ENCODE measurements around the gene MYO7B.

MYO7B gene

GRCh38 chr2:127619877-127620705 is 84.6 kb downstream of the MYO7B start:
- Histone ChIP-seq H3K27me3 (ENCODE audit: insufficient read depth, poor library complexity, severe bottlenecking) (no peaks in the 10 kb centered on the region), H3K27ac (replicated peaks) (no peak overlapping the region), H3K4me3 (replicated peaks; ENCODE audit: insufficient read depth, low read length) (no peak overlapping the region)
- no peak for DNase-seq (ENCODE audit: low read depth in 1 of 2, low spot score in 1 of 2)
- TF ChIP-seq GABPA (IDR thresholded peaks at IDR 0.05; ENCODE audit: low read depth) (no peak), SPI1 (IDR thresholded peaks at IDR 0.05; ENCODE audit: borderline replicate concordance, low read depth) (no peak), POLR2AphosphoS5 (IDR thresholded peaks at IDR 0.05; ENCODE audit: low read depth) (no peak)
- TF ChIP-seq, protein P1, sequence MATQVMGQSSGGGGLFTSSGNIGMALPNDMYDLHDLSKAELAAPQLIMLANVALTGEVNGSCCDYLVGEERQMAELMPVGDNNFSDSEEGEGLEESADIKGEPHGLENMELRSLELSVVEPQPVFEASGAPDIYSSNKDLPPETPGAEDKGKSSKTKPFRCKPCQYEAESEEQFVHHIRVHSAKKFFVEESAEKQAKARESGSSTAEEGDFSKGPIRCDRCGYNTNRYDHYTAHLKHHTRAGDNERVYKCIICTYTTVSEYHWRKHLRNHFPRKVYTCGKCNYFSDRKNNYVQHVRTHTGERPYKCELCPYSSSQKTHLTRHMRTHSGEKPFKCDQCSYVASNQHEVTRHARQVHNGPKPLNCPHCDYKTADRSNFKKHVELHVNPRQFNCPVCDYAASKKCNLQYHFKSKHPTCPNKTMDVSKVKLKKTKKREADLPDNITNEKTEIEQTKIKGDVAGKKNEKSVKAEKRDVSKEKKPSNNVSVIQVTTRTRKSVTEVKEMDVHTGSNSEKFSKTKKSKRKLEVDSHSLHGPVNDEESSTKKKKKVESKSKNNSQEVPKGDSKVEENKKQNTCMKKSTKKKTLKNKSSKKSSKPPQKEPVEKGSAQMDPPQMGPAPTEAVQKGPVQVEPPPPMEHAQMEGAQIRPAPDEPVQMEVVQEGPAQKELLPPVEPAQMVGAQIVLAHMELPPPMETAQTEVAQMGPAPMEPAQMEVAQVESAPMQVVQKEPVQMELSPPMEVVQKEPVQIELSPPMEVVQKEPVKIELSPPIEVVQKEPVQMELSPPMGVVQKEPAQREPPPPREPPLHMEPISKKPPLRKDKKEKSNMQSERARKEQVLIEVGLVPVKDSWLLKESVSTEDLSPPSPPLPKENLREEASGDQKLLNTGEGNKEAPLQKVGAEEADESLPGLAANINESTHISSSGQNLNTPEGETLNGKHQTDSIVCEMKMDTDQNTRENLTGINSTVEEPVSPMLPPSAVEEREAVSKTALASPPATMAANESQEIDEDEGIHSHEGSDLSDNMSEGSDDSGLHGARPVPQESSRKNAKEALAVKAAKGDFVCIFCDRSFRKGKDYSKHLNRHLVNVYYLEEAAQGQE (IDR thresholded peaks at IDR 0.05; ENCODE audit: insufficient replicate concordance, low read depth), result no peak
- TF ChIP-seq, protein P2, sequence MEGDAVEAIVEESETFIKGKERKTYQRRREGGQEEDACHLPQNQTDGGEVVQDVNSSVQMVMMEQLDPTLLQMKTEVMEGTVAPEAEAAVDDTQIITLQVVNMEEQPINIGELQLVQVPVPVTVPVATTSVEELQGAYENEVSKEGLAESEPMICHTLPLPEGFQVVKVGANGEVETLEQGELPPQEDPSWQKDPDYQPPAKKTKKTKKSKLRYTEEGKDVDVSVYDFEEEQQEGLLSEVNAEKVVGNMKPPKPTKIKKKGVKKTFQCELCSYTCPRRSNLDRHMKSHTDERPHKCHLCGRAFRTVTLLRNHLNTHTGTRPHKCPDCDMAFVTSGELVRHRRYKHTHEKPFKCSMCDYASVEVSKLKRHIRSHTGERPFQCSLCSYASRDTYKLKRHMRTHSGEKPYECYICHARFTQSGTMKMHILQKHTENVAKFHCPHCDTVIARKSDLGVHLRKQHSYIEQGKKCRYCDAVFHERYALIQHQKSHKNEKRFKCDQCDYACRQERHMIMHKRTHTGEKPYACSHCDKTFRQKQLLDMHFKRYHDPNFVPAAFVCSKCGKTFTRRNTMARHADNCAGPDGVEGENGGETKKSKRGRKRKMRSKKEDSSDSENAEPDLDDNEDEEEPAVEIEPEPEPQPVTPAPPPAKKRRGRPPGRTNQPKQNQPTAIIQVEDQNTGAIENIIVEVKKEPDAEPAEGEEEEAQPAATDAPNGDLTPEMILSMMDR (IDR thresholded peaks at IDR 0.05; ENCODE audit: insufficient read depth, low read length), result no peak

GRCh38 chr2:127620866-127621265 is 85.4 kb downstream of the MYO7B start:
- Histone ChIP-seq H3K4me3 (replicated peaks; ENCODE audit: insufficient read depth, low read length) (no peak overlapping the region), H3K27ac (replicated peaks) (no peak overlapping the region), H3K27me3 (ENCODE audit: insufficient read depth, poor library complexity, severe bottlenecking) (no peaks in the 10 kb centered on the region)
- no peak for TF ChIP-seq POLR2AphosphoS5 (IDR thresholded peaks at IDR 0.05; ENCODE audit: low read depth)
- TF ChIP-seq, protein P2 (IDR thresholded peaks at IDR 0.05; ENCODE audit: insufficient read depth, low read length), result no peak
- TF ChIP-seq GABPA (IDR thresholded peaks at IDR 0.05; ENCODE audit: low read depth), result no peak
- TF ChIP-seq SPI1 (IDR thresholded peaks at IDR 0.05; ENCODE audit: borderline replicate concordance, low read depth), result no peak
- TF ChIP-seq, protein P1 (IDR thresholded peaks at IDR 0.05; ENCODE audit: insufficient replicate concordance, low read depth), result no peak
- no peak for DNase-seq (ENCODE audit: low read depth in 1 of 2, low spot score in 1 of 2)

- Histone ChIP-seq H3K27me3 (ENCODE audit: insufficient read depth, poor library complexity, severe bottlenecking) (no peaks in the 10 kb centered on the region), H3K27ac (replicated peaks) (no peak overlapping the region), H3K4me3 (replicated peaks; ENCODE audit: insufficient read depth, low read length) (no peak overlapping the region)
- TF ChIP-seq SPI1 (IDR thresholded peaks at IDR 0.05; ENCODE audit: borderline replicate concordance, low read depth) (no peak), GABPA (IDR thresholded peaks at IDR 0.05; ENCODE audit: low read depth) (no peak), POLR2AphosphoS5 (IDR thresholded peaks at IDR 0.05; ENCODE audit: low read depth) (no peak)
- TF ChIP-seq, protein P2 (IDR thresholded peaks at IDR 0.05; ENCODE audit: insufficient read depth, low read length), result no peak
- TF ChIP-seq, protein P1 (IDR thresholded peaks at IDR 0.05; ENCODE audit: insufficient replicate concordance, low read depth), result no peak
- no peak for DNase-seq (ENCODE audit: low read depth in 1 of 2, low spot score in 1 of 2)
Measured at GRCh38 chr2:127621981-127622431, 86.5 kb downstream of the MYO7B start.
